GM21381 (cell line): ENCODE results near the gene APOBEC3B.
A peak's percentile ranks its signal among the peaks of the same experiment; 100 is the strongest.
"Not testable (repeated sequence)": the region's sequence is repeated elsewhere in the genome, so short reads cannot be mapped to it uniquely, and the experiment has no call there.

Experiments used
- ATAC-seq: cut with Tn5 transposase; IDR thresholded peaks from one replicate; pipeline ENCODE4 v1.9.1; 2021; ENCODE audit warnings: mild to moderate bottlenecking, moderate library complexity; ENCODE audit not compliant: unreplicated experiment

Gene APOBEC3B

GRCh38 chr22:39026509-39027150, 44.5 kb downstream of the APOBEC3B start:
- no peak for ATAC-seq

GRCh38 chr22:39027717-39028116, 45.6 kb downstream of the APOBEC3B start:
- ATAC-seq = no peak

GRCh38 chr22:39028281-39028680, 46.1 kb downstream of the APOBEC3B start:
- ATAC-seq = no peak

GRCh38 chr22:39029227-39029626, 47.1 kb downstream of the APOBEC3B start:
- ATAC-seq = no peak

- ATAC-seq = no peak
Observed at GRCh38 chr22:39030705-39031104, 48.6 kb downstream of the APOBEC3B start.

- ATAC-seq = not testable (repeated sequence)
Observed at GRCh38 chr22:39031434-39032295, 49.5 kb downstream of the APOBEC3B start.

GRCh38 chr22:39037071-39037470, 54.9 kb downstream of the APOBEC3B start:
- not testable (repeated sequence) for ATAC-seq

GRCh38 chr22:39039306-39040126, 57.4 kb downstream of the APOBEC3B start:
- no peak for ATAC-seq

GRCh38 chr22:39040155-39040537, 58.0 kb downstream of the APOBEC3B start:
- ATAC-seq = not testable (repeated sequence)

- peak; percentile 82 for ATAC-seq
Observed at GRCh38 chr22:39040538-39041296, 58.6 kb downstream of the APOBEC3B start, which contains the start of gene APOBEC3F. APOBEC3F (plus strand) TSS chr22:39040864; CDS start chr22:39040961, 97 bp downstream.

GRCh38 chr22:39041908-39042307, 59.8 kb downstream of the APOBEC3B start:
- no peak for ATAC-seq
